Lung (tissue), 12 donors: Measurements from ENCODE around the gene MLST8. TPM values are rescaled to one million over a fixed set of nuclear protein-coding genes. Genes with fewer than 3 reads are reported as not detected.
A peak's percentile ranks its signal among the peaks of the same experiment; 100 is the strongest.

Source experiments
- ATAC-seq: fragments of 200-7000 bp; cut with Tn5 transposase; one replicate; pipeline ENCODE4 v1.9.1; 2020; ENCODE audit warnings: moderate number of reproducible peaks; ENCODE audit not compliant: insufficient read depth, low FRiP score
- DNase-seq, 3 donors: peaks; one replicate each; pipeline ENCODE4 v3.0.0-alpha.2; 2013 to 2017
- H3K27ac ChIP-seq, 2 donors: one replicate each; pipeline ENCODE4 v1.5.1; 2013; ENCODE audit warnings: mild to moderate bottlenecking in 2 of 2, moderate library complexity in 2 of 2, control low read depth in 1 of 2, inconsistent platforms in 1 of 2, low read depth in 1 of 2, low read length in 1 of 2
- H3K27me3 ChIP-seq, 3 donors: one replicate each; pipeline ENCODE4 v1.5.1; 2013; ENCODE audit warnings: low read length in 2 of 3; ENCODE audit not compliant: control insufficient read depth in 3 of 3, insufficient read depth in 3 of 3
- H3K36me3 ChIP-seq, 4 donors: one replicate each; pipeline ENCODE4 v1.5.1; 2013; ENCODE audit warnings: low read length in 4 of 4, mild to moderate bottlenecking in 1 of 4, moderate library complexity in 1 of 4; ENCODE audit not compliant: control insufficient read depth in 4 of 4, insufficient read depth in 4 of 4
- H3K4me1 ChIP-seq, 5 donors: one replicate each; pipeline ENCODE4 v1.5.1; 2013; ENCODE audit warnings: low read length in 5 of 5, mild to moderate bottlenecking in 2 of 5, moderate library complexity in 1 of 5; ENCODE audit not compliant: control insufficient read depth in 5 of 5, insufficient read depth in 5 of 5
- H3K4me3 ChIP-seq: one replicate; pipeline ENCODE4 v1.5.1; 2013; ENCODE audit warnings: mild to moderate bottlenecking, control low read depth, moderate library complexity
- H3K9ac ChIP-seq, 2 donors: one replicate each; pipeline ENCODE4 v1.5.1; 2013; ENCODE audit warnings: low read length in 2 of 2, control low read depth in 1 of 2; ENCODE audit not compliant: insufficient read depth in 1 of 2
- H3K9me3 ChIP-seq, 4 donors: one replicate each; pipeline ENCODE4 v1.5.1; 2013; ENCODE audit warnings: low read length in 3 of 4, mild to moderate bottlenecking in 1 of 4, moderate library complexity in 1 of 4; ENCODE audit not compliant: control insufficient read depth in 4 of 4, insufficient read depth in 3 of 4
- CTCF ChIP-seq: IDR thresholded peaks from 2 replicates; pipeline ENCODE4 v1.5.1; 2012; ENCODE audit warnings: mild to moderate bottlenecking; ENCODE audit errors: control extremely low read depth, extremely low read depth
- WGBS, 2 donors: extraction: QIAGEN DNeasy Blood & Tissue Kit; methylation state at CpG; one replicate each; pipeline ENCODE4 v1.1.7; 2013; 5-methylcytosine and 5-hydroxymethylcytosine counted together
- polyA plus RNA-seq, 2 donors: library from polyadenylated mRNA; stranded (reverse); fragments of 200-250 nt; gene quantifications; one replicate each; pipeline ENCODE4 v1.2.1, GENCODE V29; 2013
- total RNA-seq, 2 donors: library from RNA; depleted of rRNA in 1 of 2; stranded (reverse); fragments of >200 nt in 1 of 2; gene quantifications; one replicate each; pipeline ENCODE4 v1.2.1, GENCODE V29; 2014 to 2021
- donor health status: control.
- donor health status: control.
- donor health status: Bipolar disorder and iron deficiency.
- donor health status: healthy.
- donor health status: DM: yes; HTN: yes; CAD: no.

Gene MLST8
- total and polyA plus RNA-seq, 4 donors = 17.2 to 48.9 (median 41.2) TPM

DNA sequence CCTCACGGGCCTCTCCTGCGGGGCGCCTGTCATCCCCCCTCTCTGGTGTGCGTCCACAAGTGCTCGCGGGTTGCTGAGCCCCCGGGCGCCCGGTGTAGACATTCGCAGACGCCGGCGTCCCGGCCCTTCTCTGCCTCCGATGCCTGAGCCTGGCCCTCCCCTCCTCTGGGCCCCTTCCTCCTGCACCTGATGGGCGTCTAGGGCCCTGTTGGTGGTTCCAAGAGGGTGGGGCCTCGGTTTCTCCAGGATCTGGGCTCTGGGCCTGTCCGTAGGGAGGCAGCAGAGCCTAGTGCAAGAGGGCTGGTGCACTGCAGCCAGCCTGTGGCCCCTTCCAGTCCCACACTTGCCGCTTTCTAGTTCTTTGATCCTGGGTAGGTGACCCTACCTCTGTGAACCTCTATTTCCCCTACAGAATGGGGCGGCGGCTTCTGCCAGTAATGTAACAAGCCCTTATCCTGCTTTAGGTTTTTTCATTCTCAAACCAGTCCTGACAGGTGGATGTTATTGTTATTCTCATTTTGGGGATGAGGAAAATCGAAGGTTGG, 18.8 kb downstream of the MLST8 start:
- no peak for TF ChIP-seq CTCF
- peak overlapping the region; percentile 86 to 87 for H3K27ac ChIP-seq
- 4 to 15% methylated on average over 12 to 22 of the region's 22 CpGs for WGBS, 2 donors
- peak overlapping the region; percentile 23 to 55 for H3K9ac ChIP-seq
- peaks cover 0 to 10% (median 6%) of the 10 kb centered on the region in 5 donors for H3K4me1 ChIP-seq
- H3K27me3 ChIP-seq = no peaks in the 10 kb centered on the region
- H3K4me3 ChIP-seq = peak overlapping the region; percentile 91
- H3K36me3 ChIP-seq = peaks cover 0 to 11% (median 4%) of the 10 kb centered on the region in 4 donors
- H3K9me3 ChIP-seq = no peaks in the 10 kb centered on the region
- DNase-seq (peak in 2 of 3 donors; percentile 34 to 36), ATAC-seq (peak; percentile 7)

DNA sequence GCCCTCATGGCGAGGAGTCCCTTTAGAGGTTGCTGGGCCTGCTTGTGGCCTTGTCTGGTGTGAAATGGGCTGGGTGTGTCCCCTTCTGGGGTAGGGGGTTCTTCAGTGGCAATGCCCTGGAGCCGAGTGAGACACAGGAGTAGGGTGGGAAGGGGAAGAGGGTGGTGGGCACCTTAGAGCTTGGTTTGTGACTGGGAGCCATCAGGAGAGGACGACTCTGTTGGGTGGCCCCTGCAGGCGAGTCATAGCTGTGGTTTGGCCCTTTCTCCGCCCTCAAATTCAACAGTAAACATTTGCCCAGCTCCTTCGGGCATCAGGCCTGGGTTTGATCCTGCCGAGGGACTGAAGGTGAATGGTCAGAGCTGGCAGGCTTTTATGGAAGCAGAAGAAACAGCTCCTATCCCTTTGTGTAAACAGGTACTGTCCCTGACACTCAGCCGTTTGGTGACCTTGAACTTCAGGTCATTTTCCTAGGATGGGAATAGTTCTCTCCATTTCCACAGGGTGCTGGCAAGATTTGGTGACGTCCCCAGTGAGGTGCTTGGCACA, 21.1 kb downstream of the MLST8 start:
- no peak overlapping the region for H3K4me3 ChIP-seq

DNA sequence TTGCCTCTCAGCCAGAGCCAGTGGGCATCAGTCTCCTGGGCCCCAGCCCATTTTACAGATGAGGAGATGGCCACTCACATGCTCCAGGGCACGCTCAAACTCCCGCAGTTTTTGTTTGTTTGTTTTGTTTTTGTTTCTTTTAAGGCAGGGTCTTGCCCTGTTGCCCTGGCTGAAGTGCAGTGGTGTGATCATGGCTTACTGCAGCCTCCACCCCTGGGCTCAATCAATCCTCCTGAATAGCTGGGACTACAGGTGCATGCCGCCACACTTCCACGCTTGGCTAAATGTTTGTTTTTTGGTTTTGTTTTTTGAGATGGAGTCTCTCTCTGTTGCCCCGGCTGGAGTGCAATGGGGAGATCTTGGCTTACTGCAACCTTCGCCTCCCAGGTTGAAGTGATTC, 21.7 kb downstream of the MLST8 start:
- H3K36me3 ChIP-seq = peaks cover 3 to 40% (median 16%) of the 10 kb centered on the region in 4 donors
- H3K27me3 ChIP-seq = no peaks in the 10 kb centered on the region
- H3K27ac ChIP-seq = no peak overlapping the region
- no peak for TF ChIP-seq CTCF
- no peak overlapping the region for H3K9ac ChIP-seq
- no peak for DNase-seq
- peaks cover 0 to 10% (median 6%) of the 10 kb centered on the region in 5 donors for H3K4me1 ChIP-seq
- no peak for ATAC-seq
- no peak overlapping the region for H3K4me3 ChIP-seq
- WGBS, 2 donors = 91 to 95% methylated on average over 6 of the region's 6 CpGs
- peaks cover 0 to 3% (median 0%) of the 10 kb centered on the region in 4 donors for H3K9me3 ChIP-seq

More for the DNA sequence above, 21.1 kb downstream of the MLST8 start:
- Histone ChIP-seq H3K27me3 (no peaks in the 10 kb centered on the region), H3K36me3 (peaks cover 3 to 34% (median 14%) of the 10 kb centered on the region in 4 donors), H3K27ac (no peak overlapping the region), H3K9me3 (no peaks in the 10 kb centered on the region), H3K9ac (no peak overlapping the region), H3K4me1 (peaks cover 0 to 10% (median 6%) of the 10 kb centered on the region in 5 donors)
- no peak for TF ChIP-seq CTCF
- DNase-seq (no peak), ATAC-seq (no peak)
- WGBS, 2 donors = 62 to 73% methylated on average over 9 of the region's 9 CpGs
